H1 (cell line): Measurements from ENCODE around the gene DOCK1. TPM values are rescaled to one million over a fixed set of nuclear protein-coding genes. Genes with fewer than 3 reads are reported as not detected.

Experiments
- CTCF ChIA-PET: fragments of 300-600 bp; sonication (Branson Sonifier 250); formaldehyde crosslinking; loops from one replicate; lab custom pipeline; 2021; ENCODE audit not compliant: partially characterized antibody; lab: Charles Lee
- POLR2A ChIA-PET: fragments of 300-600 bp; sonication (Branson Sonifier 250); formaldehyde crosslinking; loops from one replicate; lab custom pipeline; 2021; ENCODE audit warnings: inconsistent platforms; ENCODE audit not compliant: partially characterized antibody; lab: Charles Lee
- DNase-seq, 2 experiments: peaks; one replicate each; pipeline versions ENCODE4 v3.0.0 to v3.0.0-alpha.2; 2010 to 2022; ENCODE audit warnings: low spot score in 2 of 2, low read depth in 1 of 2, mixed read lengths in 1 of 2
- FAIRE-seq: peaks from 2 replicates; lab custom pipeline; 2011; peaks lifted over from hg19 to GRCh38; lab: Jason Lieb, UNC
- H2AFZ ChIP-seq: 2 replicates; pipeline ENCODE4 v1.8.1; 2012; ENCODE audit warnings: low read length, inconsistent platforms
- H2AK5ac ChIP-seq: 2 replicates; pipeline ENCODE4 v1.6.1; 2013; ENCODE audit warnings: low read depth, low read length
- H2BK120ac ChIP-seq: replicated peaks from 2 replicates; pipeline ENCODE3; 2013; ENCODE audit warnings: low read depth, low read length, inconsistent platforms
- H2BK12ac ChIP-seq: 2 replicates; pipeline ENCODE4 v1.6.1; 2013; ENCODE audit warnings: low read depth, low read length
- H2BK15ac ChIP-seq: 2 replicates; pipeline ENCODE4 v1.6.1; 2013; ENCODE audit warnings: low read length
- H2BK20ac ChIP-seq: 2 replicates; pipeline ENCODE4 v1.6.1; 2013; ENCODE audit warnings: low read length
- H2BK5ac ChIP-seq: 2 replicates; pipeline ENCODE4 v1.6.1; 2013; ENCODE audit warnings: low read depth, low read length
- H3K14ac ChIP-seq: 2 replicates; pipeline ENCODE4 v1.6.1; 2013; ENCODE audit warnings: inconsistent platforms; ENCODE audit not compliant: insufficient read length
- H3K18ac ChIP-seq: 2 replicates; pipeline ENCODE4 v1.6.1; 2013; ENCODE audit warnings: low read length; ENCODE audit errors: extremely low read depth
- H3K23ac ChIP-seq: 2 replicates; pipeline ENCODE4 v1.6.1; 2013; ENCODE audit warnings: inconsistent platforms; ENCODE audit not compliant: insufficient read length
- H3K23me2 ChIP-seq: 2 replicates; pipeline ENCODE4 v1.6.1; 2013; ENCODE audit warnings: low read depth, low read length
- H3K27ac ChIP-seq: 2 replicates; pipeline ENCODE4 v1.6.1; 2011; ENCODE audit warnings: low read depth, low read length, inconsistent platforms
- H3K27me3 ChIP-seq, 4 experiments: replicated peaks in 1 of 4; 1 replicate in 1 of 4; 2 replicates in 3 of 4; pipeline versions ENCODE4 v1.6.1 to v1.8.1; 2011 to 2013; ENCODE audit warnings: low read length in 3 of 4, mild to moderate bottlenecking in 3 of 4, inconsistent platforms in 2 of 4, mixed read lengths in 2 of 4, moderate library complexity in 1 of 4; ENCODE audit not compliant: control insufficient read depth in 3 of 4, insufficient read depth in 3 of 4; ENCODE audit errors: extremely low read depth in 1 of 4
- H3K36me3 ChIP-seq, 4 experiments: 2 replicates each; pipeline versions ENCODE4 v1.6.1 to v1.8.1; 2011 to 2013; ENCODE audit warnings: mild to moderate bottlenecking in 4 of 4, low read length in 3 of 4, moderate library complexity in 2 of 4, control low read depth in 1 of 4, inconsistent platforms in 1 of 4; ENCODE audit not compliant: insufficient read depth in 4 of 4, control insufficient read depth in 2 of 4
- H3K4ac ChIP-seq: replicated peaks from 2 replicates; pipeline ENCODE3; 2013; ENCODE audit warnings: low read length, low read depth, mixed read lengths, inconsistent platforms; ENCODE audit not compliant: insufficient read length
- H3K4me1 ChIP-seq, 4 experiments: replicated peaks in 1 of 4; 1 replicate in 1 of 4; 2 replicates in 3 of 4; pipeline versions ENCODE4 v1.6.1 to v1.8.1; 2011 to 2013; ENCODE audit warnings: low read length in 3 of 4, inconsistent platforms in 2 of 4, mixed read lengths in 1 of 4; ENCODE audit not compliant: insufficient read depth in 4 of 4, control insufficient read depth in 3 of 4
- H3K4me2 ChIP-seq, 2 experiments: 2 replicates each; pipeline versions ENCODE4 v1.6.1 to v1.8.1; 2011 to 2013; ENCODE audit warnings: low read depth in 2 of 2, low read length in 2 of 2, control low read depth in 1 of 2, inconsistent platforms in 1 of 2, mild to moderate bottlenecking in 1 of 2; ENCODE audit not compliant: insufficient read depth in 1 of 2
- H3K4me3 ChIP-seq, 4 experiments: fragments of 200-600, 300-600 bp in 1 of 4; sonication (generic), shearing (Covaris generic), sonication (Bioruptor Twin) in 1 of 4; 2 replicates each; pipeline versions ENCODE4 v1.5.1 to v1.8.1; 2011 to 2016; ENCODE audit warnings: low read length in 4 of 4, low read depth in 3 of 4, control low read depth in 2 of 4, inconsistent platforms in 2 of 4, mild to moderate bottlenecking in 2 of 4, mixed read lengths in 1 of 4, moderate library complexity in 1 of 4; ENCODE audit not compliant: insufficient read depth in 2 of 4; ENCODE audit errors: extremely low read depth in 1 of 4
- H3K56ac ChIP-seq: replicated peaks from 2 replicates; pipeline ENCODE3; 2013; ENCODE audit warnings: low read depth, mild to moderate bottlenecking, mixed read lengths, low read length, inconsistent platforms; ENCODE audit not compliant: insufficient read length
- H3K79me1 ChIP-seq: 2 replicates; pipeline ENCODE4 v1.6.1; 2013; ENCODE audit warnings: low read depth, low read length, control low read depth
- H3K79me2 ChIP-seq, 2 experiments: 2 replicates each; pipeline versions ENCODE4 v1.6.1 to v1.8.1; 2012 to 2013; ENCODE audit warnings: low read length in 2 of 2, mild to moderate bottlenecking in 2 of 2, inconsistent platforms in 1 of 2; ENCODE audit not compliant: insufficient read depth in 2 of 2, control insufficient read depth in 1 of 2
- H3K9ac ChIP-seq, 4 experiments: replicated peaks in 1 of 4; 1 replicate in 1 of 4; 2 replicates in 3 of 4; pipeline versions ENCODE4 v1.6.1 to v1.8.1; 2011 to 2013; ENCODE audit warnings: low read depth in 3 of 4, low read length in 3 of 4, control low read depth in 2 of 4, mild to moderate bottlenecking in 2 of 4, moderate library complexity in 2 of 4, inconsistent platforms in 1 of 4; ENCODE audit errors: extremely low read depth in 1 of 4
- H3K9me3 ChIP-seq, 2 experiments: 2 replicates each; pipeline versions ENCODE4 v1.6.1 to v1.8.1; 2012 to 2013; ENCODE audit warnings: mild to moderate bottlenecking in 2 of 2, moderate library complexity in 2 of 2, control low read depth in 1 of 2, inconsistent platforms in 1 of 2, low read depth in 1 of 2, low read length in 1 of 2, mixed read lengths in 1 of 2; ENCODE audit not compliant: insufficient read depth in 2 of 2
- H4K20me1 ChIP-seq, 2 experiments: replicated peaks in 1 of 2; 2 replicates each; pipeline versions ENCODE3 to v1.8.1; 2011 to 2013; ENCODE audit warnings: inconsistent platforms in 2 of 2, low read length in 2 of 2, mild to moderate bottlenecking in 1 of 2; ENCODE audit not compliant: insufficient read depth in 2 of 2, control insufficient read depth in 1 of 2
- H4K5ac ChIP-seq: 2 replicates; pipeline ENCODE4 v1.6.1; 2013; ENCODE audit warnings: low read length, low read depth, mixed read lengths, inconsistent platforms; ENCODE audit not compliant: insufficient read length
- H4K8ac ChIP-seq: 2 replicates; pipeline ENCODE4 v1.8.0; 2013; ENCODE audit warnings: mild to moderate bottlenecking, moderate library complexity, low read length, inconsistent platforms; ENCODE audit not compliant: insufficient read depth; ENCODE audit errors: extremely low read depth
- H4K91ac ChIP-seq: replicated peaks from 2 replicates; pipeline ENCODE3; 2013; ENCODE audit warnings: low read length, mixed read lengths, inconsistent platforms; ENCODE audit not compliant: insufficient read length
- ASH2L ChIP-seq: fragments of 200-600, 300-600 bp; sonication (generic); IDR thresholded peaks from one replicate; pipeline ENCODE4 v1.7.1; 2017; ENCODE audit warnings: low read length
- BACH1 ChIP-seq: IDR thresholded peaks from 2 replicates; pipeline ENCODE4 v1.6.1; 2012; ENCODE audit warnings: low read length, improper control_type of control experiment
- BCL11A ChIP-seq, 2 experiments: IDR thresholded peaks; one replicate each; pipeline ENCODE4 v1.6.1; 2011; ENCODE audit warnings: low read depth in 2 of 2, low read length in 2 of 2, mild to moderate bottlenecking in 2 of 2
- CHD2 ChIP-seq: IDR thresholded peaks from 2 replicates; pipeline ENCODE4 v1.6.1; 2012; ENCODE audit warnings: low read length, improper control_type of control experiment
- E2F6 ChIP-seq: IDR thresholded peaks from 2 replicates; pipeline ENCODE4 v1.6.1; 2012; ENCODE audit warnings: inconsistent platforms
- GTF2F1 ChIP-seq: IDR thresholded peaks from 2 replicates; pipeline ENCODE4 v1.6.1; 2012; ENCODE audit warnings: low read depth, low read length, improper control_type of control experiment, borderline replicate concordance
- HDAC6 ChIP-seq: IDR thresholded peaks from one replicate; pipeline ENCODE4 v1.7.1; 2012; ENCODE audit warnings: low read depth, mild to moderate bottlenecking, inconsistent platforms, low read length, moderate library complexity
- JUN ChIP-seq: IDR thresholded peaks from 2 replicates; pipeline ENCODE4 v1.6.1; 2011; ENCODE audit warnings: low read depth, mild to moderate bottlenecking, improper control_type of control experiment, low read length
- KDM1A ChIP-seq: fragments of 200-600, 300-600 bp; sonication (generic); IDR thresholded peaks from 2 replicates; pipeline ENCODE4 v1.7.1; 2016; ENCODE audit warnings: mild to moderate bottlenecking, low read length, borderline replicate concordance
- KDM5A ChIP-seq: fragments of 200-600 bp; IDR thresholded peaks from 2 replicates; pipeline ENCODE4 v1.7.1; 2012; ENCODE audit warnings: mild to moderate bottlenecking, low read length, inconsistent platforms, mixed read lengths
- MAX ChIP-seq: IDR thresholded peaks from 2 replicates; pipeline ENCODE4 v1.6.1; 2012; ENCODE audit warnings: inconsistent platforms
- NANOG ChIP-seq: IDR thresholded peaks from 2 replicates; pipeline ENCODE4 v1.6.1; 2011; ENCODE audit warnings: low read length, low read depth, mild to moderate bottlenecking, inconsistent platforms; ENCODE audit not compliant: insufficient read depth, poor library complexity, severe bottlenecking
- PHF8 ChIP-seq: fragments of 200-600 bp; sonication (generic); conservative IDR thresholded peaks from 2 replicates; pipeline ENCODE4 v1.7.1; 2012; ENCODE audit warnings: low read depth, mild to moderate bottlenecking, inconsistent platforms, low read length, moderate library complexity
- RXRA ChIP-seq: IDR thresholded peaks from 2 replicates; pipeline ENCODE4 v1.6.1; 2011; ENCODE audit warnings: low read depth, mild to moderate bottlenecking, low read length, moderate library complexity; ENCODE audit not compliant: insufficient read depth
- SIRT6 ChIP-seq: IDR thresholded peaks from one replicate; pipeline ENCODE4 v1.7.1; 2012; ENCODE audit warnings: low read length, inconsistent platforms
- WGBS, 2 experiments: shearing (Covaris generic) in 1 of 2; methylation state at CpG; one replicate each; pipeline versions ENCODE4 v1.1.6 to v1.1.7; 2013 to 2015; ENCODE audit warnings: low lambda C conversion rate in 2 of 2, mixed read lengths in 2 of 2, inconsistent platforms in 1 of 2, low coverage in 1 of 2, missing lambda C conversion rate in 1 of 2; ENCODE audit not compliant: insufficient replicate concordance in 2 of 2, insufficient coverage in 1 of 2, insufficient read length in 1 of 2; ENCODE audit errors: extremely low coverage in 1 of 2, missing lambda C conversion rate in 1 of 2; 5-methylcytosine and 5-hydroxymethylcytosine counted together
- polyA plus RNA-seq, 7 experiments: library from polyadenylated mRNA; depleted of rRNA in 3 of 7; stranded (reverse) in 5 of 7; unstranded in 2 of 7; fragments of >200 nt in 5 of 7; fragments of 200-250 nt in 2 of 7; gene quantifications; 1 replicate in 5 of 7; 2 replicates in 1 of 7; 4 replicates in 1 of 7; pipeline versions ENCODE4 v1.2.1 to v1.2.3, GENCODE V29; 2011 to 2013; ENCODE audit warnings: missing spikeins in 2 of 7, mixed read lengths in 2 of 7
- total RNA-seq: library from RNA; stranded (reverse); fragmentation: NEBNext Ultra II Directional; extraction: Animal tissue kit (Norgen Biotek cat#: 25700); gene quantifications from 2 replicates; pipeline ENCODE4 v1.2.1, GENCODE V29; 2021

DOCK1 gene
- total and polyA plus RNA-seq, 2 of the 8 experiments (the other 6 are each of a cell fraction or from before 2014, with no cell fraction given) = 11.6 to 53.0 TPM

- H3K23me2 ChIP-seq = no peaks in the 10 kb centered on the region
- no peaks in the 10 kb centered on the region; the same call in 1 of the 2 replicates for H3K79me1 ChIP-seq
- H2BK12ac ChIP-seq = no peak overlapping the region
- H2AFZ ChIP-seq = no peak overlapping the region
- no peaks in the 10 kb centered on the region for H4K20me1 ChIP-seq
- no peak for DNase-seq
- no peak overlapping the region for H2BK5ac ChIP-seq
- 88% methylated on average over 5 of the region's 5 CpGs; no CpG with 5 or more reads in 1 of the 2 experiments for WGBS, 2 experiments
- no peak overlapping the region for H4K8ac ChIP-seq
- no peak overlapping the region for H3K4ac ChIP-seq
- no peaks in the 10 kb centered on the region for H3K79me2 ChIP-seq
- H2BK15ac ChIP-seq = no peak overlapping the region
- no peak overlapping the region for H3K4me2 ChIP-seq
- no peaks in the 10 kb centered on the region for H3K9me3 ChIP-seq
- no peak overlapping the region for H2BK20ac ChIP-seq
- no peak overlapping the region for H3K27ac ChIP-seq
- no peak overlapping the region for H3K9ac ChIP-seq
- H3K18ac ChIP-seq = no peak overlapping the region
- no peaks in the 10 kb centered on the region for H3K4me1 ChIP-seq
- no peak overlapping the region for H3K4me3 ChIP-seq
- H2BK120ac ChIP-seq = no peak overlapping the region
- no peak overlapping the region for H3K56ac ChIP-seq
- no peak overlapping the region for H3K14ac ChIP-seq
- no peak overlapping the region for H2AK5ac ChIP-seq
- H4K91ac ChIP-seq = no peak overlapping the region
- H4K5ac ChIP-seq = no peak overlapping the region
- peaks cover 7 to 44% (median 33%) of the 10 kb centered on the region in 4 experiments; a peak in 7 of 8 replicates for H3K36me3 ChIP-seq
- CTCF ChIA-PET = no interaction called here
- POLR2A ChIA-PET = no interaction called here
- H3K23ac ChIP-seq = no peak overlapping the region
- no peaks in the 10 kb centered on the region for H3K27me3 ChIP-seq
- FAIRE-seq = no peak
- TF ChIP-seq HDAC6 (no peak), BCL11A (IDR thresholded peaks at IDR 0.05; ENCODE audit: low read depth in 2 of 2, low read length in 2 of 2) (no peak), PHF8 (no peak), JUN (no peak), MAX (no peak), NANOG (no peak), RXRA (no peak), SIRT6 (no peak), KDM1A (no peak), BACH1 (no peak), ASH2L (no peak), E2F6 (no peak), CHD2 (no peak), KDM5A (no peak), GTF2F1 (no peak)
Measured at GRCh38 chr10:127034790-127035189, 129.6 kb downstream of the DOCK1 start.
